Nephron progenitor cell (in vitro differentiated cells): ENCODE measurements around the gene EPAS1.
"Not testable (repeated sequence)": the region's sequence is repeated elsewhere in the genome, so short reads cannot be mapped to it uniquely, and the experiment has no call there.

Source experiments
- DNase-seq: peaks from one replicate; pipeline ENCODE4 v3.0.0; 2021
- H3K27ac Mint-ChIP-seq: 2 replicates; pipeline ENCODE4 v1.8.0; 2021; ENCODE audit warnings: mild to moderate bottlenecking, moderate library complexity, mixed read lengths
- H3K27me3 Mint-ChIP-seq: 2 replicates; pipeline ENCODE4 v1.8.0; 2021; ENCODE audit warnings: mild to moderate bottlenecking, low read depth, mixed read lengths; ENCODE audit not compliant: poor library complexity
- H3K36me3 Mint-ChIP-seq: 2 replicates; pipeline ENCODE4 v1.8.0; 2021; ENCODE audit warnings: low read depth, mixed read lengths
- H3K4me1 Mint-ChIP-seq: 2 replicates; pipeline ENCODE4 v1.8.0; 2021; ENCODE audit warnings: mixed read lengths
- H3K4me3 Mint-ChIP-seq: 2 replicates; pipeline ENCODE4 v1.8.0; 2021; ENCODE audit warnings: mild to moderate bottlenecking, moderate library complexity, mixed read lengths
- H3K9me3 Mint-ChIP-seq: 2 replicates; pipeline ENCODE4 v1.8.0; 2021; ENCODE audit warnings: mild to moderate bottlenecking, moderate library complexity, mixed read lengths
- TF ChIP-seq, protein P1 (sequence below): fragments of 200-600 bp; sonication (generic); IDR thresholded peaks from 2 replicates; pipeline ENCODE4 v1.5.0; 2021; ENCODE audit warnings: antibody characterized with exemption

Gene EPAS1

DNA sequence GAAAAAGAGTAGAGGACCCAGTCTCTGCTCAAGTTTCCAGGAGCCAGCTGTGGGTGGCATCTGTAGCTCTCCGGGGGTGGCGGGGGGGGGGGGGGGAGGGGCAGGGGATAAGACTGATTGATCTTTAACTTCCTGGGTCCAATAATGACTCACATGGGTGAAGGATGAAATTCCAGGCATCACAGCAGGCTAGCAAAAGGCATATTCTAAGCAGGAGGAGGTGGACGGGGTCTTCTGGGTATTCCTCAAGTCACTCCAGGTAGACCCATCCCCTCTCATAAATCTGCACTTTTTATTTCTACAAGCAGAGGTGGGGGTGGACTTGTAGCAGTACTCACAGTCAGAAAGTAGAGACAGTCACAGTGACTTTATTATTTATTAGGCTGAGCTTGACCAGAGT, 96.7 kb downstream of the EPAS1 start:
- H3K27ac Mint-ChIP-seq: no peak overlapping the region
- H3K9me3 Mint-ChIP-seq: no peaks in the 10 kb centered on the region
- TF ChIP-seq, protein P1, sequence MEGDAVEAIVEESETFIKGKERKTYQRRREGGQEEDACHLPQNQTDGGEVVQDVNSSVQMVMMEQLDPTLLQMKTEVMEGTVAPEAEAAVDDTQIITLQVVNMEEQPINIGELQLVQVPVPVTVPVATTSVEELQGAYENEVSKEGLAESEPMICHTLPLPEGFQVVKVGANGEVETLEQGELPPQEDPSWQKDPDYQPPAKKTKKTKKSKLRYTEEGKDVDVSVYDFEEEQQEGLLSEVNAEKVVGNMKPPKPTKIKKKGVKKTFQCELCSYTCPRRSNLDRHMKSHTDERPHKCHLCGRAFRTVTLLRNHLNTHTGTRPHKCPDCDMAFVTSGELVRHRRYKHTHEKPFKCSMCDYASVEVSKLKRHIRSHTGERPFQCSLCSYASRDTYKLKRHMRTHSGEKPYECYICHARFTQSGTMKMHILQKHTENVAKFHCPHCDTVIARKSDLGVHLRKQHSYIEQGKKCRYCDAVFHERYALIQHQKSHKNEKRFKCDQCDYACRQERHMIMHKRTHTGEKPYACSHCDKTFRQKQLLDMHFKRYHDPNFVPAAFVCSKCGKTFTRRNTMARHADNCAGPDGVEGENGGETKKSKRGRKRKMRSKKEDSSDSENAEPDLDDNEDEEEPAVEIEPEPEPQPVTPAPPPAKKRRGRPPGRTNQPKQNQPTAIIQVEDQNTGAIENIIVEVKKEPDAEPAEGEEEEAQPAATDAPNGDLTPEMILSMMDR: no peak
- no peak for DNase-seq
- H3K4me1 Mint-ChIP-seq: peaks cover 26% of the 10 kb centered on the region
- H3K27me3 Mint-ChIP-seq: peaks cover 11% of the 10 kb centered on the region
- H3K4me3 Mint-ChIP-seq: no peak overlapping the region
- H3K36me3 Mint-ChIP-seq: no peaks in the 10 kb centered on the region

DNA sequence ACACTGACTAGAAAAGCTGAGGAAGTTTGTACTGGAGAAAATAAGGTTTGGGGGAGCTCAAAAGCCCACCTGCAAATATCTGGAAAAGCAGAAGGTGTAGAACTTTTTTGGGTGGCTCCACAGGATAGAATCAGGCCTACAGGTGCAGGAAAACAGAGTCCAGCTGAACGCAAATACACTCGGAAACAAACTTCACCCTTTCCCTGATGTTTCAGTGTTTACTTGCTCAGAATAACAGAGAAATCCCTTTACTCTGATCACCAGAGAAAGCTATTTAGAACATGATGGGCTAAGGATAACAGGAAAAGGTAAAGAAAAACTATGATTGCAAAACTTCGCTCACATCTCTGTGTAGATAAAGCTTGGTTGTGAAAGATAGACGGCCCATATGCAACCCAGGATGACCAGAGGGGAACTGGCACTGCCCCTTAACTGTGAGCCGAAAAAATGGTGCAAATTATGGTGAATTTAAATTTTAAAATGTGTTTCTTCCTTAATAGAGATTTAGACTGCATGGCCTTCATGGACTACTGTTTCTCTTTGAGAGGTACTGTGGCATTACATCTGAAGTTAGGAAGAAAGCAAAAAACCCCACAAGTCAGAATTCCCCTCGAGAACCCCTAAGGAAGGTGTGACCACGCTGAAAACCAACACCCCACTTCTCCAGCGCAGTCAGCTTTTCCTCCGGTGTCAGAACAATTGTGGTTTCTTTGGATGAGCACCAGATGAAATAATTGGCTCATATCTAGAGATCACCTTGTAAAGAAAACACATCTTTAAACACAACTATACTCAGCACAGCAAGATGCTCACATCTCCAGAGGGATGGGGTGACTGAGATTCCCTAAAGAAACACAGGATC, 97.7 kb downstream of the EPAS1 start:
- Mint-ChIP-seq H3K27ac (no peak overlapping the region), H3K36me3 (no peaks in the 10 kb centered on the region), H3K4me1 (peaks cover 20% of the 10 kb centered on the region), H3K9me3 (no peaks in the 10 kb centered on the region), H3K4me3 (no peak overlapping the region), H3K27me3 (peaks cover 7% of the 10 kb centered on the region)
- TF ChIP-seq, protein P1: no peak
- DNase-seq: no peak

DNA sequence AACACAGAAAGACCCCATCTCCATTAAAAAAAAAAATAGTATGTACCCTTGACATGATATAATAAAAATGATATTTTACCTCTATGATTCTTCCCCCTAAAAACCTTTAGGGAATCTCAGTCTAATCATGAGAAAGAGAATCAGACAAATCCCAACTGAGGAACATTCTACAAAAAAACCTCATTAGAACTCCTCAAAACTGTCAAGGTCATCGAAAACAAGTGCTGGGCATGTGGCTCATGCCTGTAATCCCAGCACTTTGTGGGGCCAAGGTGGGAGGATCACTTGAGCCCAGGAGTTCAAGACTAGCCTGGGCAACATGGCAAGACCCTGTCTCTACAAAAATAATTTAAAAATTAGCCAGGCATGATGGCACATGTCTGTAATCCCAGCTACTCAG, 98.5 kb downstream of the EPAS1 start:
- H3K27ac Mint-ChIP-seq, H3K9me3 Mint-ChIP-seq, DNase-seq, H3K4me3 Mint-ChIP-seq, H3K36me3 Mint-ChIP-seq: not testable (repeated sequence)
- Mint-ChIP-seq H3K27me3 (peaks cover 10% of the 10 kb centered on the region), H3K4me1 (peaks cover 20% of the 10 kb centered on the region)

DNA sequence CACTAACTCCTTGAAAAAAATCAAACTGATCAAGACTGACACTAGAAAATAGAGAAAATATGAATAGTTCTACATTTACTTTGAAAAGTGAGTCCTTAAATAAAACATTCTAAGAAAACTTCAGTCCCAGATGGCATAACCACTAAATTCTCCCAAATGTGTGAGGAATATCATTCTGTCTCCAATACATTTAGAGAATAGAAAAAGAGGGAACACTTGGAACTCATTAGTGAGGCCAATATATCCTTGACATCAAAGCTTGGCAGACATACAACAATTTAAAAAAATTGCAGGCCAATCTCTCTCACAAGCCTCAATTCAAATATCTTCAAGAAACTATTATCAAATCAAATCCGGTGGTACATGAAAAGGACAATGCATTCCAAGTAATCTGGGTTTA, 102.8 kb downstream of the EPAS1 start:
- Mint-ChIP-seq H3K4me3 (no peak overlapping the region), H3K27ac (no peak overlapping the region), H3K9me3 (no peaks in the 10 kb centered on the region), H3K36me3 (no peaks in the 10 kb centered on the region), H3K4me1 (no peaks in the 10 kb centered on the region), H3K27me3 (peaks cover 14% of the 10 kb centered on the region)
- TF ChIP-seq, protein P1: no peak
- no peak for DNase-seq

DNA sequence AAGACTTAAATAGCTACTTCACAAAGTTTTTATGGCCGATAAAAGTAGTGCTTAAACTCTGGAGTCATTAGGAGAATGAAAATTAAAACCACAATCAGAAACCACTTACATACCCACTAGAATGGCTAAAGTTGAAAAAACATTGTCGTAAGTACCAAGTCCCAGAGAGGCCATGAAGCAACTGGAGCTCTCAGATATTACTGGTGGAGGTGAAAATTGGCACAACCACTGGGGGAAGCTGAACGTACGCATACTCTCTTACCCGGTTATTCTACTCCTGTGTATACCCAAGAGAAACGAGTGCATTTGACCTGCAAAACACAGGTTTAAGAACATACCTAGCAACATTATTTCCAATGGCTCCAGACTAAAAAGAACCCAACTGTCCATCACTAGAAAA, 105.7 kb downstream of the EPAS1 start:
- no peaks in the 10 kb centered on the region for H3K9me3 Mint-ChIP-seq
- no peak overlapping the region for H3K27ac Mint-ChIP-seq
- no peak for DNase-seq
- H3K27me3 Mint-ChIP-seq: peaks cover 11% of the 10 kb centered on the region
- no peaks in the 10 kb centered on the region for H3K36me3 Mint-ChIP-seq
- TF ChIP-seq, protein P1: no peak
- H3K4me3 Mint-ChIP-seq: no peak overlapping the region
- no peaks in the 10 kb centered on the region for H3K4me1 Mint-ChIP-seq

DNA sequence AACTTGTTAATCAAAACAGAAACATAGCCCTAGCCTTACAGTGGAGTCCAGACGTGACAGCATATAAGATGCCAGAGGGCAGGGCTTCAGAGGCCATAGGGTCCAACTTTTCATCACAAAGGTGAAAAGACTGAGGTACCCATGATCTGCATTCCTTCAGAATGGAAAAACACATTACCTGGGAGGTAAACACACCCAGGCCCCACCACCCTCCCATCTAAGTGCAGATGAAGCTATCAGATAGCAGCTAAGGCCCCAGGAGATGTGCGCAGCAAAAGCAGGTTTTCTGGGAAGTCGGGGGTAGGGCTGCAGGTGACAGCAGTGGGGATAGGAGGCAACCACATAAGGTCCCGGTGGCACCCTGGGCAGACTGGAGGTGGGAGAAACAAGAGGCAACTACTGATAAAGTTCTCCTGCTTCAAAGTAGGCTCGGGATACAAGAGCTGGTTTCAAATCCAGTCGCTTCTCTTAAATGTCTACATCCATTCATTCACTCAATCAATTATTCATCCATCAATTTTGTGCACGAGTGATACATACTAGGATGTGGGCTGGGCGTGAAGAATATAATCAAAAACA, 107.1 kb downstream of the EPAS1 start:
- Mint-ChIP-seq H3K4me1 (peaks cover 2% of the 10 kb centered on the region), H3K4me3 (no peak overlapping the region), H3K27ac (no peak overlapping the region), H3K36me3 (no peaks in the 10 kb centered on the region), H3K27me3 (peaks cover 13% of the 10 kb centered on the region), H3K9me3 (no peaks in the 10 kb centered on the region)
- TF ChIP-seq, protein P1: no peak
- DNase-seq: no peak
